H9 (cell line): ENCODE measurements around the gene GNAI1. TPM values are rescaled to one million over a fixed set of nuclear protein-coding genes. Genes with fewer than 3 reads are reported as not detected.

ENCODE experiments used
- DNase-seq: peaks from one replicate; pipeline ENCODE4 v3.0.0-alpha.2; 2017
- H2AFZ ChIP-seq: one replicate; pipeline ENCODE4 v1.6.1; 2013; ENCODE audit warnings: mild to moderate bottlenecking, low read length, control low read depth, moderate library complexity
- H2AK5ac ChIP-seq: 2 replicates; pipeline ENCODE4 v1.6.1; 2013; ENCODE audit warnings: low read length, control low read depth, mixed read lengths; ENCODE audit not compliant: insufficient read length
- H2BK120ac ChIP-seq: one replicate; pipeline ENCODE4 v1.6.1; 2013; ENCODE audit warnings: low read depth, mild to moderate bottlenecking, low read length, control low read depth, inconsistent platforms; ENCODE audit not compliant: poor library complexity, severe bottlenecking
- H2BK12ac ChIP-seq: 2 replicates; pipeline ENCODE4 v1.6.1; 2013; ENCODE audit warnings: low read length, control low read depth, mixed read lengths, low read depth; ENCODE audit not compliant: insufficient read length
- H2BK15ac ChIP-seq: 2 replicates; pipeline ENCODE4 v1.6.1; 2013; ENCODE audit warnings: low read depth, low read length, control low read depth
- H2BK20ac ChIP-seq: one replicate; pipeline ENCODE4 v1.6.1; 2013; ENCODE audit warnings: low read depth, mild to moderate bottlenecking, low read length, control low read depth, inconsistent platforms; ENCODE audit not compliant: poor library complexity, severe bottlenecking
- H2BK5ac ChIP-seq: 2 replicates; pipeline ENCODE4 v1.6.1; 2013; ENCODE audit warnings: low read length, control low read depth, mixed read lengths; ENCODE audit not compliant: insufficient read length
- H3K14ac ChIP-seq: 2 replicates; pipeline ENCODE4 v1.6.1; 2013; ENCODE audit warnings: low read length, control low read depth; ENCODE audit not compliant: insufficient read depth
- H3K18ac ChIP-seq: 2 replicates; pipeline ENCODE4 v1.6.1; 2013; ENCODE audit warnings: low read depth, mild to moderate bottlenecking, mixed read lengths, low read length, control low read depth; ENCODE audit not compliant: insufficient read length
- H3K23ac ChIP-seq: 2 replicates; pipeline ENCODE4 v1.6.1; 2013; ENCODE audit warnings: low read length, control low read depth, mixed read lengths, low read depth; ENCODE audit not compliant: insufficient read length
- H3K23me2 ChIP-seq: 2 replicates; pipeline ENCODE4 v1.6.1; 2013; ENCODE audit warnings: low read depth, mild to moderate bottlenecking, mixed read lengths, low read length, control low read depth; ENCODE audit not compliant: insufficient read length, poor library complexity, severe bottlenecking
- H3K27ac ChIP-seq: 2 replicates; pipeline ENCODE4 v1.5.1; 2013; ENCODE audit warnings: low read length, control low read depth, mixed read lengths, low read depth; ENCODE audit not compliant: insufficient read length
- H3K27me3 ChIP-seq: 2 replicates; pipeline ENCODE4 v1.6.1; 2013; ENCODE audit warnings: low read length, control low read depth, inconsistent platforms; ENCODE audit not compliant: insufficient read depth
- H3K4ac ChIP-seq: 2 replicates; pipeline ENCODE4 v1.6.1; 2013; ENCODE audit warnings: low read depth, mild to moderate bottlenecking, control low read depth, inconsistent platforms, low read length, moderate library complexity
- H3K4me1 ChIP-seq: 2 replicates; pipeline ENCODE4 v1.6.1; 2013; ENCODE audit warnings: low read length, control low read depth, inconsistent platforms; ENCODE audit not compliant: insufficient read depth
- H3K4me2 ChIP-seq: 2 replicates; pipeline ENCODE4 v1.6.1; 2013; ENCODE audit warnings: low read length, control low read depth, mixed read lengths; ENCODE audit not compliant: insufficient read length, insufficient read depth
- H3K56ac ChIP-seq: 2 replicates; pipeline ENCODE4 v1.6.1; 2013; ENCODE audit warnings: low read depth, mild to moderate bottlenecking, mixed read lengths, low read length, control low read depth; ENCODE audit not compliant: insufficient read length
- H3K79me1 ChIP-seq: 2 replicates; pipeline ENCODE4 v1.6.1; 2013; ENCODE audit warnings: low read depth, mild to moderate bottlenecking, moderate library complexity, low read length, control low read depth, inconsistent platforms; ENCODE audit not compliant: insufficient read depth, poor library complexity, severe bottlenecking
- H3K79me2 ChIP-seq: 2 replicates; pipeline ENCODE4 v1.6.1; 2013; ENCODE audit warnings: low read length, control low read depth, inconsistent platforms; ENCODE audit not compliant: insufficient read depth
- H3K9ac ChIP-seq: 2 replicates; pipeline ENCODE4 v1.6.1; 2013; ENCODE audit warnings: low read length, control low read depth, mixed read lengths; ENCODE audit not compliant: insufficient read length; ENCODE audit errors: extremely low read depth
- H3K9me3 ChIP-seq: one replicate; pipeline ENCODE4 v1.6.1; 2013; ENCODE audit warnings: low read depth, low read length, inconsistent platforms; ENCODE audit not compliant: control insufficient read depth
- H3T11ph ChIP-seq: one replicate; pipeline ENCODE4 v1.6.1; 2013; ENCODE audit warnings: mild to moderate bottlenecking, low read length, control low read depth, inconsistent platforms
- H4K20me1 ChIP-seq: one replicate; pipeline ENCODE4 v1.6.1; 2013; ENCODE audit not compliant: control insufficient read depth, insufficient read length, insufficient read depth
- H4K5ac ChIP-seq: 2 replicates; pipeline ENCODE4 v1.6.1; 2013; ENCODE audit warnings: low read depth, mild to moderate bottlenecking, mixed read lengths, low read length, control low read depth; ENCODE audit not compliant: insufficient read length
- H4K8ac ChIP-seq: replicated peaks from 2 replicates; pipeline ENCODE4 v1.6.1; 2013; ENCODE audit warnings: low read length, control low read depth, mixed read lengths, low read depth; ENCODE audit not compliant: insufficient read length
- H4K91ac ChIP-seq: 2 replicates; pipeline ENCODE4 v1.6.1; 2013; ENCODE audit warnings: low read depth, mild to moderate bottlenecking, moderate library complexity, mixed read lengths, low read length, control low read depth; ENCODE audit not compliant: insufficient read length
- H3K27ac Mint-ChIP-seq, 3 experiments: 2 replicates in 2 of 3; 3 replicates in 1 of 3; pipeline ENCODE4 v1.8.0; 2020 to 2021; ENCODE audit warnings: mixed read lengths in 3 of 3, mild to moderate bottlenecking in 1 of 3, moderate library complexity in 1 of 3
- H3K27me3 Mint-ChIP-seq: 2 replicates; pipeline ENCODE4 v1.8.0; 2021; ENCODE audit warnings: low read depth, mild to moderate bottlenecking, moderate library complexity, mixed read lengths
- H3K36me3 Mint-ChIP-seq, 3 experiments: 2 replicates in 2 of 3; 3 replicates in 1 of 3; pipeline ENCODE4 v1.8.0; 2020 to 2021; ENCODE audit warnings: low read depth in 3 of 3, mixed read lengths in 3 of 3; ENCODE audit not compliant: insufficient read depth in 1 of 3
- H3K4me1 Mint-ChIP-seq, 2 experiments: 2 replicates each; pipeline ENCODE4 v1.8.0; 2020; ENCODE audit warnings: mixed read lengths in 2 of 2
- H3K4me3 Mint-ChIP-seq, 2 experiments: 2 replicates in 1 of 2; 3 replicates in 1 of 2; pipeline ENCODE4 v1.8.0; 2020 to 2021; ENCODE audit warnings: mild to moderate bottlenecking in 2 of 2, mixed read lengths in 2 of 2, moderate library complexity in 1 of 2
- H3K9me3 Mint-ChIP-seq, 2 experiments: 2 replicates in 1 of 2; 3 replicates in 1 of 2; pipeline ENCODE4 v1.8.0; 2020; ENCODE audit warnings: mild to moderate bottlenecking in 2 of 2, mixed read lengths in 2 of 2, moderate library complexity in 1 of 2
- CTCF ChIP-seq: fragments of 200-600 bp; sonication (generic); conservative IDR thresholded peaks from 3 replicates; pipeline ENCODE4 v1.8.0; 2021; ENCODE audit warnings: antibody characterized with exemption, mild to moderate bottlenecking
- WGBS: extraction: QIAGEN DNeasy Blood & Tissue Kit; methylation state at CpG from one replicate; pipeline ENCODE4 v1.1.7; 2013; ENCODE audit warnings: missing lambda C conversion rate, low lambda C conversion rate, mixed read lengths; ENCODE audit not compliant: insufficient read length; ENCODE audit errors: extremely low coverage; 5-methylcytosine and 5-hydroxymethylcytosine counted together
- total RNA-seq: library from RNA; stranded (reverse); gene quantifications from 2 replicates; pipeline ENCODE4 v1.2.1, GENCODE V29; 2021

The GNAI1 gene
- total RNA-seq, 1 experiment from 2014 or later = 14.1 TPM

DNA sequence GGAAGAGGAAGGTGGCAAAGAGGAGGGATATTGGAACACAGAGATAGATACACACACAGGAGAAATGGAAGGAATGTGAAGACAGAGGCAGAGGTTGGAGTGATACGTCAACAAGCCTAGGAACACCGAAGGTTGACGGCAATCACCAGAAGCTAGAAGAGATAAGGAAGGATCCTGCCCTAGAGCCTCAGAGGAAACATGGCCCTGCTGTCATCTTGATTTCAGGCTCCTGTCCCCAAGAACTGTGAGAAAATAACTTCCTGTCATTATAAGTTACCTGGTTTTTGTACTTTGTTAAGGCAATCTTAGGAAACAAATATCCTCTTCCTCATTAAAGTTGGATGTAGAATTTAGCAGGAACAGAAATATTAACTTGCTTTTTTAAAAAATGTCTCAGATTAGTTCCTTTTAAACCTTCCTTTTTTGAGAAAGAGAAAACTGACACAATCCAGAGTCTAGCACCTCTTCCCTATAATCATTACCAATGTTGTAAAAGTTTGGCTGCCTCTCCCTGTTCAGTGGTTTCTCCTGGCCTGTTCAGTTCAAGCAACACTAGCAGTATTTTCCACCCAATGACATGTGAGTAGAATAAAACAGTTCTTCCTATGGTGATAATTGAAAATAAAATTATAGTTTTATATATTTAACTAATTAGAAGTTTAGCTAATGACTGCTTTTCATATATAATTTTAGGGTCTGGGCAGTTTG lies 28.8 kb upstream of the GNAI1 start:
- H3K9me3 Mint-ChIP-seq = peaks cover 0 to 3% of the 10 kb centered on the region in 2 experiments; a peak in 1 of 5 replicates
- H3K18ac ChIP-seq = no peak overlapping the region
- DNase-seq = no peak
- H3K4me1 ChIP-seq = no peaks in the 10 kb centered on the region
- H3K56ac ChIP-seq = no peak overlapping the region
- H3K23me2 ChIP-seq = no peaks in the 10 kb centered on the region
- H2BK20ac ChIP-seq = no peak overlapping the region
- H2BK120ac ChIP-seq = no peak overlapping the region
- no peak overlapping the region for H3K4me2 ChIP-seq
- H2BK15ac ChIP-seq = no peak overlapping the region
- H2AK5ac ChIP-seq = no peak overlapping the region
- H3T11ph ChIP-seq = no peak overlapping the region
- H3K4me3 Mint-ChIP-seq = no peak overlapping the region
- TF ChIP-seq CTCF = no peak
- no peak overlapping the region for H2AFZ ChIP-seq
- H3K9ac ChIP-seq = no peak overlapping the region
- H4K5ac ChIP-seq = no peak overlapping the region
- no peaks in the 10 kb centered on the region for H3K36me3 Mint-ChIP-seq
- no peak overlapping the region for H4K91ac ChIP-seq
- H3K79me1 ChIP-seq = no peaks in the 10 kb centered on the region
- H3K4me1 Mint-ChIP-seq = peaks cover 9 to 10% of the 10 kb centered on the region in 2 experiments; a peak in 3 of 4 replicates
- H4K8ac ChIP-seq = no peak overlapping the region
- no CpG with 5 or more reads among the region's 3 CpGs for WGBS
- H3K23ac ChIP-seq = no peak overlapping the region
- H3K27ac ChIP-seq = no peak overlapping the region
- no peak overlapping the region for H3K4ac ChIP-seq
- H2BK5ac ChIP-seq = no peak overlapping the region
- no peaks in the 10 kb centered on the region for H3K27me3 ChIP-seq
- H3K9me3 ChIP-seq = no peaks in the 10 kb centered on the region
- no peak overlapping the region for H2BK12ac ChIP-seq
- no peaks in the 10 kb centered on the region for H4K20me1 ChIP-seq
- no peak overlapping the region for H3K14ac ChIP-seq
- no peak overlapping the region for H3K27ac Mint-ChIP-seq
- H3K27me3 Mint-ChIP-seq = no peaks in the 10 kb centered on the region
- H3K79me2 ChIP-seq = no peaks in the 10 kb centered on the region
